GM20431 (cell line): ENCODE results near the gene ITGA2.
"Not testable (repeated sequence)": the region's sequence is repeated elsewhere in the genome, so short reads cannot be mapped to it uniquely, and the experiment has no call there.

ENCODE experiments used
- in situ Hi-C: fragments of 300-500 bp; cut with MseI, MboI; formaldehyde crosslinking; loops from one replicate; pipeline ENCODE4 v1.15.0; 2020; ENCODE audit warnings: low sequenced_read_pairs; ENCODE audit not compliant: unreplicated experiment

Gene ITGA2

DNA sequence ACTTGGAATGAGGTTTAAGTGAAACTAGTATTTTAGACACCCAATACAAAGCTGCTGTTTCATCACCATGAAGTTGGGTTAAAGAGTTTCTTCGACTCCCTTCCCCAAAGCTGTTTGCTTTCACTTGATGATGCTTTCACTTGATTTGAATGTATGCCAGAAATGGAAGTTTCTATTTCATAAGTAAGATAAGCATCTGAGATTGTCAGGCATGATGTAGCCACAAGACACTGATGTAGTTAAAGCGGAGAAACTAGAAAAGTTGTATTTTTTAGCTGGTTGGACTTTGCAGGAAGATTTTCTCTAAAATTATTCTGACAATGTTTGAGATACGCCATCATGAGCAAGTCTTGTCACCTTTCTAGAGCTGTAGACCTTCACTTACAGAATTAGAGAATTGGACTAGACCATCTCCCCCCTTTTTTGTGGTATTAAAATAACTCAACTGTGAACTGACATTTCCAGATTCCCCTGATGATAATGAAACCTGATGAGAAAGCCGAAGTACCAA, 100.4 kb downstream of the ITGA2 start:
- in situ Hi-C loops = no loop called here

GRCh38 chr5:53090229-53090628, 101.1 kb downstream of the ITGA2 start:
- in situ Hi-C loops = no loop called here

- in situ Hi-C loops = no loop called here
These were observed 102.1 kb downstream of the ITGA2 start for GRCh38 chr5:53091289-53091688.

- in situ Hi-C loops = no loop called here
These were observed 103.1 kb downstream of the ITGA2 start for GRCh38 chr5:53092242-53092641.

GRCh38 chr5:53095217-53095616, 106.1 kb downstream of the ITGA2 start:
- in situ Hi-C loops = no loop called here

GRCh38 chr5:53095931-53096525, 106.9 kb downstream of the ITGA2 start:
- in situ Hi-C loops = no loop called here

DNA sequence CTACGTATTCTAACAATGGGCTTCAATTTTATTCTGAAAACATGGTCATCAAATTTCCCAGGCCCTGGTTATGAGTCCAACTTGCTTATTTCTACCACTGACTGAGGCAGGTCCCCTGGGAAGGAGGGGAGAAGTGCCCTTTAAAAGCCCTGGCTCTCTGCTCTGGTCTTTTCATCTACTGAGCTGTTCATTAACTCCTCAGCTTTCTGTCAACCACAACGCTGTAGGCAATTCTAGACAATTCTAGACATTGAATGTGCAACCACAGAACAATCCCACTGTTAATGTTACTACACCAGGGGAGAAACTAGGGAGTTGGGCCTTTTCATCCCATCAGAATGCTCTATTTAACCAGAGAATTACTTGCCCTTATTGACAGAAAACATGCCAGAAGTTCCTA, 110.4 kb downstream of the ITGA2 start:
- in situ Hi-C loops = no loop called here

- in situ Hi-C loops = no loop called here
These were observed 111.5 kb downstream of the ITGA2 start for GRCh38 chr5:53100606-53101005.

GRCh38 chr5:53105611-53106300, 116.6 kb downstream of the ITGA2 start:
- in situ Hi-C loops = no loop called here

GRCh38 chr5:53109056-53109442, 119.9 kb downstream of the ITGA2 start:
- in situ Hi-C loops = no loop called here

- in situ Hi-C loops = no loop called here
These were observed 120.4 kb downstream of the ITGA2 start, which contains the start of gene MOCS2 for GRCh38 chr5:53109443-53110127. MOCS2 (minus strand) TSS chr5:53109757; CDS start chr5:53107174, 2,583 bp downstream.

- in situ Hi-C loops = no loop called here
These were observed 121.0 kb downstream of the ITGA2 start for GRCh38 chr5:53110156-53110555.

DNA sequence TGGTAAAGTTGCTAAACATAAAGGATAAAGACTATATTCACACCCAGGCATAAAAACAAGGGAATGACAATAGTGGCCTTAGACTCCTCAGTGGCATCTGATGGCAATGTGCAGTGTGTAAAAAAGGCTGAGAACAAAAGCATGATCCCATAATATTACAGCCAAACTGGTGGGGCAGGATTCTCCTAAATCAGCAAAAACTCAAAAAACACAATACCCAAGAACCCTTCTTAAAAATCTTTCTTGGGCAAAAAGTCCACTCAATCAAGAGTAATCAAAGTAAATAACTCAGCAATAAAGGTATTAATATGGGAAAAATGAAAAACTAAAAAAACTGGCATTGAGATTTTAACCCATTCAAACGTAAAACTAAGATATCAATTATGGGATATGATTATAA, 122.0 kb downstream of the ITGA2 start:
- in situ Hi-C loops = no loop called here

- in situ Hi-C loops = not testable (repeated sequence)
These were observed 123.2 kb downstream of the ITGA2 start for GRCh38 chr5:53112307-53112706.

- in situ Hi-C loops = no loop called here
These were observed 123.8 kb downstream of the ITGA2 start for GRCh38 chr5:53112909-53113308.

- in situ Hi-C loops = no loop called here
These were observed 124.8 kb downstream of the ITGA2 start for GRCh38 chr5:53113947-53114346.

DNA sequence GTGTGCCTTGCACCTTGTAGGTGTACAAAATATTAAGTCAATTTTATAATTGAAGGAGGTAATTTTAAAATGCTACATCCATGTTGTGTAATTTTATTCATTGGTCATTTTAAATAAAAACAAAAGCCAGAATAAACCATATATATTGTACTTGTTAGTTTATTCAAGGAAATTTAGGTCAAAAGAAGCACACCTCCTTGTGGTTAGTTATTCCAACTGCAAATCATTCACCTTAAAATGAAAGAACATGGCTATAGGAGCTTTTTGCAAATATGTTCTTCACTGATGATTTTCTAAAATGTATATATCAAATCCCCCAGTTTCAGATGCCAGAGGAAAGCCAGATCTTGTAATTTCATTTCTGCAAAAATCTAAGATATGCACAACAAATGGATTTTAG, 125.8 kb downstream of the ITGA2 start:
- in situ Hi-C loops = no loop called here

DNA sequence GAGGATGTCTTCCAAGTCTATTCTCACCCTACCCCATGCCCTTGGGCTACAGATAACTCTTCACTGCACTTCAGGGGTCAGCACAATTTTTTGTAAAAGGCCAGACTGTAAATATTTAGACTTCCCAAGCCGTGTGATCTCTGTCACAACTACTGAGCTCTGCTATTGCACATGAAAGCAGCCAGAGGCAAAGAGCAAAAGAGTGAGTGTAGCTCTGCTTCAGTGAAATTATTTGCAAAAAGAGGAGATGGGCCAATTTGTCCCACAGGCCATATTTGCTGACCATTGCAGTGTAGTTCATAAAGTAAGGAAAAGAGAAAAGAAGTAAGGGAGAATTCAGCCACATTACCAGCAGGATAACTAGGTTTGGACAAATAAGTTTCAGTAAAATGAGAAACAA, 127.4 kb downstream of the ITGA2 start:
- in situ Hi-C loops = no loop called here

- in situ Hi-C loops = no loop called here
These were observed 129.7 kb downstream of the ITGA2 start for GRCh38 chr5:53118879-53119278.

- in situ Hi-C loops = no loop called here
These were observed 131.0 kb downstream of the ITGA2 start for GRCh38 chr5:53120165-53120564.

GRCh38 chr5:53123702-53124101, 134.6 kb downstream of the ITGA2 start:
- in situ Hi-C loops = no loop called here
